Natural killer cell (primary cell): ENCODE data around the gene HMOX2. TPM values are rescaled to one million over a fixed set of nuclear protein-coding genes. Genes with fewer than 3 reads are reported as not detected.

Experiments used
- ATAC-seq, 3 donors: fragments of 150-1000 bp in 2 of 3; fragments of 200-7000 bp in 1 of 3; cut with Tn5 transposase; 1 replicate in 1 of 3; 2 replicates in 2 of 3; pipeline ENCODE4 v1.10.0; 2021; ENCODE audit warnings: mild to moderate bottlenecking in 2 of 3, moderate library complexity in 2 of 3
- DNase-seq, 2 donors: peaks; one replicate each; pipeline versions ENCODE4 v3.0.0 to v3.0.0-alpha.2; 2013 to 2021; ENCODE audit warnings: mixed read lengths in 1 of 2
- H3K27ac ChIP-seq: one replicate; pipeline ENCODE4 v1.5.1; 2013; ENCODE audit warnings: mild to moderate bottlenecking, low read length
- H3K27me3 ChIP-seq: one replicate; pipeline ENCODE4 v1.6.1; 2013; ENCODE audit warnings: low read length; ENCODE audit not compliant: control insufficient read depth, insufficient read depth
- H3K36me3 ChIP-seq: one replicate; pipeline ENCODE4 v1.6.1; 2013; ENCODE audit warnings: low read length; ENCODE audit not compliant: control insufficient read depth, insufficient read depth
- H3K4me1 ChIP-seq: one replicate; pipeline ENCODE4 v1.6.1; 2013; ENCODE audit warnings: low read length; ENCODE audit not compliant: control insufficient read depth, insufficient read depth
- H3K4me3 ChIP-seq: one replicate; pipeline ENCODE4 v1.5.1; 2013; ENCODE audit warnings: low read length
- H3K9me3 ChIP-seq: one replicate; pipeline ENCODE4 v1.6.1; 2013; ENCODE audit warnings: low read length; ENCODE audit not compliant: control insufficient read depth, insufficient read depth
- H3K27ac Mint-ChIP-seq, 2 donors: one replicate each; pipeline ENCODE4 v1.8.0; 2022; ENCODE audit warnings: mild to moderate bottlenecking in 2 of 2, mixed read lengths in 2 of 2, moderate library complexity in 1 of 2
- H3K27me3 Mint-ChIP-seq, 2 donors: one replicate each; pipeline ENCODE4 v1.8.0; 2022; ENCODE audit warnings: low read depth in 2 of 2, mixed read lengths in 2 of 2
- H3K36me3 Mint-ChIP-seq: one replicate; pipeline ENCODE4 v1.8.0; 2022; ENCODE audit warnings: mixed read lengths
- H3K4me1 Mint-ChIP-seq, 2 donors: one replicate each; pipeline ENCODE4 v1.8.0; 2022; ENCODE audit warnings: mixed read lengths in 2 of 2
- H3K4me3 Mint-ChIP-seq: one replicate; pipeline ENCODE4 v1.8.0; 2022; ENCODE audit warnings: mild to moderate bottlenecking, moderate library complexity, mixed read lengths
- H3K9me3 Mint-ChIP-seq, 2 donors: one replicate each; pipeline ENCODE4 v1.8.0; 2022; ENCODE audit warnings: mixed read lengths in 2 of 2
- CTCF ChIP-seq: fragments of 200-600 bp; IDR thresholded peaks from one replicate; pipeline ENCODE4 v1.8.0; 2022; ENCODE audit warnings: antibody characterized with exemption
- WGBS: methylation state at CpG from one replicate; pipeline ENCODE4 v1.1.7; 2013; ENCODE audit warnings: missing lambda C conversion rate; ENCODE audit not compliant: insufficient coverage; 5-methylcytosine and 5-hydroxymethylcytosine counted together
- intact Hi-C: fragments of 100-400 bp; cut with micrococcal nuclease; formaldehyde crosslinking; loops from one replicate; pipeline ENCODE4 v1.14.2; 2022
- total RNA-seq, 4 donors: library from RNA; stranded (reverse); fragments of 120-200 nt in 1 of 4; gene quantifications; one replicate each; pipeline versions ENCODE4 v1.2.3 to v1.2.4, GENCODE V29; 2013 to 2022

The HMOX2 gene
- total RNA-seq, 3 donors from 2014 or later (not counting 1 experiment from before 2014, with no cell fraction given) = 66.0 to 104 (median 77.3) TPM

- 92% methylated on average over 7 of the region's 8 CpGs for WGBS
- intact Hi-C loops = no loop called here
Observed at GRCh38 chr16:4435337-4436067, 40.7 kb upstream of the HMOX2 start.

GRCh38 chr16:4437366-4437765 lies 38.8 kb upstream of the HMOX2 start:
- DNase-seq (no peak), ATAC-seq (no peak)
- Histone ChIP-seq H3K36me3 (peaks cover 65% of the 10 kb centered on the region), H3K4me1 (peaks cover 3% of the 10 kb centered on the region), H3K27me3 (no peaks in the 10 kb centered on the region), H3K4me3 (no peak overlapping the region), H3K9me3 (no peaks in the 10 kb centered on the region), H3K27ac (no peak overlapping the region)
- Mint-ChIP-seq H3K4me3 (no peak overlapping the region), H3K27ac (no peak overlapping the region), H3K9me3 (no peaks in the 10 kb centered on the region), H3K4me1 (peaks cover 4 to 10% of the 10 kb centered on the region in 2 donors), H3K27me3 (no peaks in the 10 kb centered on the region), H3K36me3 (peaks cover 22% of the 10 kb centered on the region)
- 98% methylated on average over 3 of the region's 3 CpGs for WGBS
- intact Hi-C loops = no loop called here
- TF ChIP-seq CTCF = no peak

More at GRCh38 chr16:4435337-4436067, 40.7 kb upstream of the HMOX2 start:
- Mint-ChIP-seq H3K27ac (peak overlapping the region in 1 of 2 donors; percentile 13), H3K4me1 (peaks cover 4 to 16% of the 10 kb centered on the region in 2 donors), H3K9me3 (no peaks in the 10 kb centered on the region), H3K4me3 (no peak overlapping the region), H3K36me3 (peaks cover 13% of the 10 kb centered on the region), H3K27me3 (no peaks in the 10 kb centered on the region)
- no peak for DNase-seq
- Histone ChIP-seq H3K4me1 (peaks cover 3% of the 10 kb centered on the region), H3K4me3 (no peak overlapping the region), H3K36me3 (peaks cover 55% of the 10 kb centered on the region), H3K27me3 (no peaks in the 10 kb centered on the region), H3K9me3 (no peaks in the 10 kb centered on the region), H3K27ac (no peak overlapping the region)
- TF ChIP-seq CTCF = no peak
- no peak for ATAC-seq

- Mint-ChIP-seq H3K4me3 (no peak overlapping the region), H3K27me3 (no peaks in the 10 kb centered on the region), H3K4me1 (no peaks in the 10 kb centered on the region), H3K9me3 (no peaks in the 10 kb centered on the region), H3K27ac (no peak overlapping the region), H3K36me3 (peaks cover 9% of the 10 kb centered on the region)
- WGBS = 96% methylated on average over 11 of the region's 11 CpGs
- intact Hi-C loops = no loop called here
- Histone ChIP-seq H3K4me1 (peaks cover 3% of the 10 kb centered on the region), H3K9me3 (no peaks in the 10 kb centered on the region), H3K36me3 (peaks cover 81% of the 10 kb centered on the region), H3K27me3 (no peaks in the 10 kb centered on the region), H3K27ac (no peak overlapping the region), H3K4me3 (no peak overlapping the region)
- no peak for ATAC-seq
- no peak for DNase-seq
- no peak for TF ChIP-seq CTCF
Observed at GRCh38 chr16:4442371-4442770, 33.8 kb upstream of the HMOX2 start.

- no peaks in the 10 kb centered on the region for H3K4me1 Mint-ChIP-seq
- H3K4me3 ChIP-seq = no peak overlapping the region
- peaks cover 80% of the 10 kb centered on the region for H3K36me3 ChIP-seq
- H3K9me3 Mint-ChIP-seq = no peaks in the 10 kb centered on the region
- whole genome bisulfite sequencing = 85% methylated on average over 5 of the region's 5 CpGs
- H3K9me3 ChIP-seq = no peaks in the 10 kb centered on the region
- no peak overlapping the region for H3K4me3 Mint-ChIP-seq
- no peak for TF ChIP-seq CTCF
- no peaks in the 10 kb centered on the region for H3K27me3 ChIP-seq
- intact Hi-C loops = no loop called here
- peaks cover 9% of the 10 kb centered on the region for H3K36me3 Mint-ChIP-seq
- no peak overlapping the region for H3K27ac ChIP-seq
- H3K4me1 ChIP-seq = peaks cover 3% of the 10 kb centered on the region
- no peak overlapping the region for H3K27ac Mint-ChIP-seq
- H3K27me3 Mint-ChIP-seq = no peaks in the 10 kb centered on the region
- DNase-seq (no peak), ATAC-seq (no peak)
Observed at GRCh38 chr16:4443271-4443670, 32.9 kb upstream of the HMOX2 start.
